HCT116 (cell line): ENCODE measurements around the gene SMAGP. TPM values are rescaled to one million over a fixed set of nuclear protein-coding genes. Genes with fewer than 3 reads are reported as not detected.

ENCODE experiments used
- ATAC-seq: fragments of 200-7000 bp; cut with Tn5 transposase; 2 replicates; pipeline ENCODE4 v1.9.1; 2020; ENCODE audit warnings: mild to moderate bottlenecking, moderate library complexity
- BruUV-seq: library from RNA; stranded (reverse); fragments of 400-500 nt; replicated peaks from 2 replicates; lab custom pipeline; 2021; lab: Mats Ljungman, UMichigan
- CTCF ChIA-PET: fragments of 300-600 bp; sonication (Branson Sonifier 250); formaldehyde crosslinking; loops from one replicate; lab custom pipeline; 2021; ENCODE audit warnings: antibody characterized with exemption; lab: Charles Lee
- POLR2A ChIA-PET: fragments of 300-600, 350-600 bp; sonication (Branson Sonifier 250); formaldehyde crosslinking; loops from one replicate; lab custom pipeline; 2021; ENCODE audit warnings: antibody characterized with exemption; lab: Charles Lee
- RAD21 ChIA-PET, 2 experiments: fragments of 300-600 bp; sonication (Branson Sonifier 250); formaldehyde crosslinking; loops; one replicate each; lab custom pipeline; 2023; ENCODE audit warnings: low total read pairs in 2 of 2; ENCODE audit not compliant: uncharacterized antibody in 2 of 2, unreplicated experiment in 2 of 2, low non-redundant PET in 1 of 2; lab: Charles Lee
- DNase-seq: peaks from one replicate; pipeline ENCODE4 v3.0.0-alpha.2; 2010; ENCODE audit warnings: low read depth, low spot score
- H2AFZ ChIP-seq: fragments of 200-600 bp; shearing (Covaris generic), sonication (generic); 2 replicates; pipeline ENCODE4 v1.6.1; 2017; ENCODE audit warnings: low read depth, mixed run types, mixed read lengths, antibody characterized with exemption, low read length; ENCODE audit not compliant: poor library complexity, severe bottlenecking
- H3K27ac ChIP-seq: 2 replicates; pipeline ENCODE4 v1.5.1; 2012; ENCODE audit warnings: low read depth, low read length
- H3K27me3 ChIP-seq: fragments of 200-600 bp; sonication (generic); 2 replicates; pipeline ENCODE4 v1.6.1; 2016; ENCODE audit warnings: mixed run types, low read length, mixed read lengths; ENCODE audit not compliant: insufficient read depth
- H3K36me3 ChIP-seq, 2 experiments: fragments of 200-500 bp in 1 of 2; fragments of 200-600 bp in 1 of 2; sonication (Bioruptor generic) in 1 of 2; sonication (generic) in 1 of 2; 2 replicates each; pipeline versions ENCODE4 v1.5.1 to v1.6.1; 2014 to 2016; ENCODE audit warnings: low read length in 2 of 2, inconsistent platforms in 1 of 2, mixed read lengths in 1 of 2, mixed run types in 1 of 2; ENCODE audit not compliant: insufficient read depth in 2 of 2, control insufficient read depth in 1 of 2
- H3K4me1 ChIP-seq, 2 experiments: fragments of 200-600 bp in 1 of 2; sonication (generic) in 1 of 2; 2 replicates each; pipeline versions ENCODE4 v1.5.1 to v1.6.1; 2012 to 2017; ENCODE audit warnings: low read length in 2 of 2, inconsistent platforms in 1 of 2, mild to moderate bottlenecking in 1 of 2, mixed read lengths in 1 of 2, mixed run types in 1 of 2, moderate library complexity in 1 of 2; ENCODE audit not compliant: insufficient read depth in 2 of 2, control insufficient read depth in 1 of 2
- H3K4me2 ChIP-seq: fragments of 200-600 bp; sonication (generic); 2 replicates; pipeline ENCODE4 v1.6.1; 2017; ENCODE audit warnings: mixed run types, low read length, mixed read lengths
- H3K4me3 ChIP-seq, 2 experiments: fragments of 200-600 bp in 1 of 2; sonication (generic) in 1 of 2; replicated peaks in 1 of 2; 2 replicates each; pipeline ENCODE4 v1.5.1; 2011 to 2016; ENCODE audit warnings: low read length in 2 of 2, control low read depth in 1 of 2, low read depth in 1 of 2, mild to moderate bottlenecking in 1 of 2, mixed read lengths in 1 of 2, mixed run types in 1 of 2
- H3K79me2 ChIP-seq: fragments of 200-600 bp; sonication (generic); 2 replicates; pipeline ENCODE4 v1.6.1; 2017; ENCODE audit warnings: mild to moderate bottlenecking, mixed run types, low read length, moderate library complexity, mixed read lengths; ENCODE audit not compliant: insufficient read depth
- H3K9ac ChIP-seq: fragments of 200-600 bp; sonication (generic); 2 replicates; pipeline ENCODE4 v1.6.1; 2016; ENCODE audit warnings: low read length, mixed read lengths
- H3K9me2 ChIP-seq: fragments of 200-600 bp; sonication (generic), shearing (Covaris generic); 2 replicates; pipeline ENCODE4 v1.6.1; 2017; ENCODE audit warnings: mixed run types, mild to moderate bottlenecking, moderate library complexity; ENCODE audit not compliant: insufficient read depth
- H3K9me3 ChIP-seq, 2 experiments: fragments of 200-500 bp in 1 of 2; fragments of 200-600 bp in 1 of 2; sonication (Bioruptor generic) in 1 of 2; sonication (generic) in 1 of 2; 2 replicates each; pipeline ENCODE4 v1.6.1; 2014 to 2017; ENCODE audit warnings: low read length in 2 of 2, mixed read lengths in 2 of 2, inconsistent platforms in 1 of 2, low read depth in 1 of 2, mild to moderate bottlenecking in 1 of 2, mixed run types in 1 of 2, moderate library complexity in 1 of 2; ENCODE audit not compliant: control insufficient read depth in 1 of 2, insufficient read depth in 1 of 2
- H4K20me1 ChIP-seq: fragments of 200-600 bp; sonication (generic), shearing (Covaris generic); 2 replicates; pipeline ENCODE4 v1.6.1; 2017; ENCODE audit warnings: mixed run types, mild to moderate bottlenecking, moderate library complexity; ENCODE audit not compliant: insufficient read depth
- CEBPB ChIP-seq: IDR thresholded peaks from 2 replicates; pipeline ENCODE4 v1.6.1; 2012; ENCODE audit warnings: low read depth
- ELF1 ChIP-seq: IDR thresholded peaks from 2 replicates; pipeline ENCODE4 v1.6.1; 2012; ENCODE audit warnings: low read depth, borderline replicate concordance
- EZH2phosphoT487 ChIP-seq: fragments of 200-600 bp; IDR thresholded peaks from 2 replicates; pipeline ENCODE4 v1.6.1; 2018; ENCODE audit warnings: antibody characterized with exemption, borderline replicate concordance
- POLR2AphosphoS5 ChIP-seq: IDR thresholded peaks from 2 replicates; pipeline ENCODE4 v1.6.1; 2011; ENCODE audit warnings: mild to moderate bottlenecking, low read depth, low read length, moderate library complexity
- SIN3A ChIP-seq: IDR thresholded peaks from 2 replicates; pipeline ENCODE4 v1.6.1; 2012; ENCODE audit warnings: low read depth
- TCF7L2 ChIP-seq: IDR thresholded peaks from 2 replicates; pipeline ENCODE4 v1.7.0; 2011; ENCODE audit warnings: borderline replicate concordance, inconsistent platforms; ENCODE audit not compliant: insufficient read depth, insufficient read length; ENCODE audit errors: extremely low read depth
- YY1 ChIP-seq: IDR thresholded peaks from 2 replicates; pipeline ENCODE4 v1.6.1; 2011; ENCODE audit warnings: low read length, low read depth, moderate library complexity, mild to moderate bottlenecking; ENCODE audit not compliant: insufficient replicate concordance; ENCODE audit errors: extremely low read depth
- intact Hi-C: fragments of 100-400 bp; cut with micrococcal nuclease; formaldehyde crosslinking; loops from 2 replicates; pipeline ENCODE4 v1.10.0; 2022
- total RNA-seq: library from RNA; stranded (reverse); gene quantifications from one replicate; pipeline ENCODE4 v1.2.1, GENCODE V29; 2021; ENCODE audit not compliant: unreplicated experiment
- TF ChIP-seq, protein P1 (sequence below): IDR thresholded peaks from 2 replicates; pipeline ENCODE4 v1.6.1; 2011; ENCODE audit warnings: mild to moderate bottlenecking, low read length, moderate library complexity; ENCODE audit not compliant: insufficient replicate concordance; ENCODE audit errors: extremely low read depth
- TF ChIP-seq, protein P2 (sequence below): IDR thresholded peaks from 2 replicates; pipeline ENCODE4 v1.6.1; 2012

The SMAGP gene
- total RNA-seq, 1 experiment from 2014 or later: 39.9 TPM

DNA sequence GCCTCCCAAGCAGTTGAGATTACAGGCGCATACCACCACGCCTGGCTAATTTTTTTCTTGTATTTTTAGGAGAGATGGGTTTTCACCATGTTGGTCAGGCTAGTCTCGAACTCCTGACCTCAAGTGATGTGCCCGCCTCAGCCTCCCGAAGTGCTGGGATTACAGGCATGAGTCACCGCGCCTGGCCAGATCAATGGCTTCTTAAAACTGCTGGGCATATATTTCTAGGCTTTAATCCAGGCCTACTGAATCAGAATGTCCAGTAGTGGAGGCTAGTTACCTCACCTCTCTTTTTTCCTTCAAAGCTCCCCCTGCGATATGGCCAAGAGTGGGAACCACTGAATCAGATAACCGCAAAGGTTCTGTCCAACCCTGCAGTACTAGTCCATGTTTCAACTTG lies 69.4 kb downstream of the SMAGP start:
- peak overlapping the region; percentile 42; the same call in 1 of the 2 replicates for H3K4me2 ChIP-seq
- TF ChIP-seq ELF1 (no peak), EZH2phosphoT487 (no peak), TCF7L2 (no peak), YY1 (no peak), CEBPB (no peak), POLR2AphosphoS5 (no peak), SIN3A (no peak)
- TF ChIP-seq, protein P1, sequence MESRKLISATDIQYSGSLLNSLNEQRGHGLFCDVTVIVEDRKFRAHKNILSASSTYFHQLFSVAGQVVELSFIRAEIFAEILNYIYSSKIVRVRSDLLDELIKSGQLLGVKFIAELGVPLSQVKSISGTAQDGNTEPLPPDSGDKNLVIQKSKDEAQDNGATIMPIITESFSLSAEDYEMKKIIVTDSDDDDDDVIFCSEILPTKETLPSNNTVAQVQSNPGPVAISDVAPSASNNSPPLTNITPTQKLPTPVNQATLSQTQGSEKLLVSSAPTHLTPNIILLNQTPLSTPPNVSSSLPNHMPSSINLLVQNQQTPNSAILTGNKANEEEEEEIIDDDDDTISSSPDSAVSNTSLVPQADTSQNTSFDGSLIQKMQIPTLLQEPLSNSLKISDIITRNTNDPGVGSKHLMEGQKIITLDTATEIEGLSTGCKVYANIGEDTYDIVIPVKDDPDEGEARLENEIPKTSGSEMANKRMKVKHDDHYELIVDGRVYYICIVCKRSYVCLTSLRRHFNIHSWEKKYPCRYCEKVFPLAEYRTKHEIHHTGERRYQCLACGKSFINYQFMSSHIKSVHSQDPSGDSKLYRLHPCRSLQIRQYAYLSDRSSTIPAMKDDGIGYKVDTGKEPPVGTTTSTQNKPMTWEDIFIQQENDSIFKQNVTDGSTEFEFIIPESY: no peak
- TF ChIP-seq, protein P2, sequence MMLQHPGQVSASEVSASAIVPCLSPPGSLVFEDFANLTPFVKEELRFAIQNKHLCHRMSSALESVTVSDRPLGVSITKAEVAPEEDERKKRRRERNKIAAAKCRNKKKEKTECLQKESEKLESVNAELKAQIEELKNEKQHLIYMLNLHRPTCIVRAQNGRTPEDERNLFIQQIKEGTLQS: no peak
- TF ChIP-seq, all 23 proteins: peak for 0
- ChIA-PET RAD21 (no interaction called here), POLR2A (no interaction called here), CTCF (no interaction called here)
- H3K27ac ChIP-seq: no peak overlapping the region
- H3K4me1 ChIP-seq: peaks cover 12 to 20% of the 10 kb centered on the region in 2 experiments
- intact Hi-C loops: no loop called here
- H3K4me3 ChIP-seq: no peak overlapping the region
- no peaks in the 10 kb centered on the region for H4K20me1 ChIP-seq
- H3K9ac ChIP-seq: no peak overlapping the region
- no peaks in the 10 kb centered on the region for H3K9me2 ChIP-seq
- no peak for DNase-seq
- H3K36me3 ChIP-seq: no peaks in the 10 kb centered on the region
- peak; percentile 56 for ATAC-seq
- no peaks in the 10 kb centered on the region for H3K79me2 ChIP-seq
- no peaks in the 10 kb centered on the region for H3K27me3 ChIP-seq
- no peak overlapping the region for H2AFZ ChIP-seq
- no peaks in the 10 kb centered on the region for H3K9me3 ChIP-seq
- BruUV-seq: no TSS peak
